K562 (cell line): ENCODE data around the gene MCL1. TPM values are rescaled to one million over a fixed set of nuclear protein-coding genes. Genes with fewer than 3 reads are reported as not detected.

Experiments
- CBX2 ChIP-seq: fragments of 200-600 bp; sonication (generic); IDR thresholded peaks from one replicate; pipeline ENCODE4 v1.6.1; 2012; ENCODE audit warnings: mild to moderate bottlenecking, low read length, inconsistent platforms; ENCODE audit not compliant: insufficient read depth, poor library complexity, severe bottlenecking
- CREM ChIP-seq: IDR thresholded peaks from 2 replicates; pipeline ENCODE4 v1.6.1; 2014; ENCODE audit warnings: antibody characterized with exemption, low read depth
- ETS2 ChIP-seq: IDR thresholded peaks from 2 replicates; pipeline ENCODE4 v1.6.1; 2016; ENCODE audit warnings: borderline replicate concordance, missing genetic modification characterization, mild to moderate bottlenecking, moderate library complexity, missing compliant biosample characterization; ENCODE audit not compliant: poor library complexity, severe bottlenecking
- ETV1 ChIP-seq: fragments of 450-650 bp; conservative IDR thresholded peaks from 2 replicates; pipeline ENCODE4 v1.6.1; 2016; ENCODE audit warnings: missing genetic modification characterization, control low read depth, low read depth, missing compliant biosample characterization
- FUS ChIP-seq: fragments of 200-400 bp; formaldehyde crosslinking; optimal IDR thresholded peaks from 2 replicates; pipeline ENCODE3; 2017; ENCODE audit warnings: low read depth, low read length
- GABPB1 ChIP-seq: sonication (generic); formaldehyde crosslinking; IDR thresholded peaks from 2 replicates; pipeline ENCODE4 v1.8.0; 2022; ENCODE audit warnings: mild to moderate bottlenecking, missing genetic modification reagents
- HNRNPUL1 ChIP-seq: fragments of 200-400 bp; formaldehyde crosslinking; IDR thresholded peaks from 2 replicates; pipeline ENCODE4 v1.6.1; 2017; ENCODE audit warnings: low read length
- MAFG ChIP-seq: fragments of 450-650 bp; conservative IDR thresholded peaks from 2 replicates; pipeline ENCODE4 v1.6.1; 2016; ENCODE audit warnings: missing genetic modification characterization, missing compliant biosample characterization
- MTA1 ChIP-seq: fragments of 450-650 bp; IDR thresholded peaks from 2 replicates; pipeline ENCODE4 v1.6.1; 2017; ENCODE audit warnings: borderline replicate concordance
- NCOA1 ChIP-seq: fragments of 450-650 bp; IDR thresholded peaks from 2 replicates; pipeline ENCODE4 v1.6.1; 2016; ENCODE audit warnings: low read depth
- PHF8 ChIP-seq: fragments of 200-600 bp; sonication (generic); IDR thresholded peaks from 2 replicates; pipeline ENCODE4 v1.6.1; 2012; ENCODE audit warnings: mixed run types, mild to moderate bottlenecking, inconsistent platforms, low read length, moderate library complexity, borderline replicate concordance
- SMAD2 ChIP-seq: fragments of 150-350 bp; IDR thresholded peaks from 2 replicates; pipeline ENCODE4 v1.6.1; 2014; ENCODE audit warnings: low read depth, mild to moderate bottlenecking, low read length
- TAL1 ChIP-seq: fragments of 450-650 bp; IDR thresholded peaks from 2 replicates; pipeline ENCODE4 v1.6.1; 2016; ENCODE audit warnings: mild to moderate bottlenecking
- ZC3H4 ChIP-seq: sonication (generic); formaldehyde crosslinking; IDR thresholded peaks from 2 replicates; pipeline ENCODE4 v1.9.0; 2021; ENCODE audit warnings: missing genetic modification reagents, borderline replicate concordance
- ZNF184 ChIP-seq: sonication (generic); formaldehyde crosslinking; IDR thresholded peaks from 2 replicates; pipeline ENCODE4 v1.5.0; 2020; ENCODE audit warnings: missing genetic modification reagents
- ZNF354B ChIP-seq: fragments of 250-450 bp; sonication (Bioruptor Pico); IDR thresholded peaks from 2 replicates; pipeline ENCODE4 v1.4.0; 2020
- ZNF436 ChIP-seq: fragments of 250-450, 450-650 bp; sonication (Bioruptor Pico); formaldehyde crosslinking; IDR thresholded peaks from 2 replicates; pipeline ENCODE4 v1.7.0; 2020; ENCODE audit warnings: mild to moderate bottlenecking
- ZNF785 ChIP-seq: fragments of 250-450 bp; sonication (Bioruptor Pico); IDR thresholded peaks from 2 replicates; pipeline ENCODE4 v1.4.0; 2020; ENCODE audit warnings: mild to moderate bottlenecking
- polyA plus RNA-seq, 8 experiments: library from polyadenylated mRNA; depleted of rRNA in 4 of 8; stranded (reverse) in 5 of 8; unstranded in 3 of 8; fragments of >200 nt; fragmentation: Nextera tagmentation in 2 of 8; fragmentation: Illumina TruSeq in 1 of 8; extraction: Ambion mirVana in 2 of 8; extraction: Trizol in 1 of 8; gene quantifications; 2 replicates each; pipeline versions ENCODE4 v1.2.1 to v1.2.3, GENCODE V29; 2011 to 2014; ENCODE audit warnings: inconsistent platforms in 1 of 8, missing spikeins in 1 of 8
- total RNA-seq, 7 experiments: library from RNA; depleted of rRNA in 6 of 7; stranded (reverse); fragments of >200 nt in 6 of 7; fragmentation: Illumina TruSeq in 2 of 7; extraction: Trizol in 2 of 7; gene quantifications; 2 replicates each; pipeline versions ENCODE4 v1.2.1 to v1.2.3, GENCODE V29; 2011 to 2021; ENCODE audit warnings: low replicate concordance in 1 of 7
- TF ChIP-seq, protein P1 (sequence below), 2 experiments: fragments of 450-650 bp in 1 of 2; sonication (generic) in 1 of 2; formaldehyde crosslinking; conservative IDR thresholded peaks; 2 replicates each; pipeline versions ENCODE4 v1.4.0 to v1.8.1; 2020 to 2022; ENCODE audit warnings: mild to moderate bottlenecking in 1 of 2, missing genetic modification reagents in 1 of 2
- TF ChIP-seq, protein P2 (sequence below), 2 experiments: fragments of 450-650 bp; conservative IDR thresholded peaks; 2 replicates each; pipeline ENCODE4 v1.6.1; 2017; ENCODE audit warnings: mild to moderate bottlenecking in 2 of 2, moderate library complexity in 2 of 2
- TF ChIP-seq, protein P3 (sequence below), 2 experiments: fragments of 450-650 bp; IDR thresholded peaks; 2 replicates each; pipeline ENCODE4 v1.6.1; 2016
- TF ChIP-seq, protein P4 (sequence below): IDR thresholded peaks from 2 replicates; pipeline ENCODE4 v1.6.1; 2011; ENCODE audit not compliant: insufficient read length; ENCODE audit errors: extremely low read depth
- TF ChIP-seq, protein P5 (sequence below): sonication (generic); formaldehyde crosslinking; IDR thresholded peaks from 2 replicates; pipeline ENCODE4 v1.8.0; 2023; ENCODE audit warnings: mild to moderate bottlenecking, missing genetic modification reagents

Gene MCL1
- total and polyA plus RNA-seq, 9 of the 15 experiments (the other 6 are each of a cell fraction or from before 2014, with no cell fraction given) = 27.1 to 224 (median 138) TPM

DNA sequence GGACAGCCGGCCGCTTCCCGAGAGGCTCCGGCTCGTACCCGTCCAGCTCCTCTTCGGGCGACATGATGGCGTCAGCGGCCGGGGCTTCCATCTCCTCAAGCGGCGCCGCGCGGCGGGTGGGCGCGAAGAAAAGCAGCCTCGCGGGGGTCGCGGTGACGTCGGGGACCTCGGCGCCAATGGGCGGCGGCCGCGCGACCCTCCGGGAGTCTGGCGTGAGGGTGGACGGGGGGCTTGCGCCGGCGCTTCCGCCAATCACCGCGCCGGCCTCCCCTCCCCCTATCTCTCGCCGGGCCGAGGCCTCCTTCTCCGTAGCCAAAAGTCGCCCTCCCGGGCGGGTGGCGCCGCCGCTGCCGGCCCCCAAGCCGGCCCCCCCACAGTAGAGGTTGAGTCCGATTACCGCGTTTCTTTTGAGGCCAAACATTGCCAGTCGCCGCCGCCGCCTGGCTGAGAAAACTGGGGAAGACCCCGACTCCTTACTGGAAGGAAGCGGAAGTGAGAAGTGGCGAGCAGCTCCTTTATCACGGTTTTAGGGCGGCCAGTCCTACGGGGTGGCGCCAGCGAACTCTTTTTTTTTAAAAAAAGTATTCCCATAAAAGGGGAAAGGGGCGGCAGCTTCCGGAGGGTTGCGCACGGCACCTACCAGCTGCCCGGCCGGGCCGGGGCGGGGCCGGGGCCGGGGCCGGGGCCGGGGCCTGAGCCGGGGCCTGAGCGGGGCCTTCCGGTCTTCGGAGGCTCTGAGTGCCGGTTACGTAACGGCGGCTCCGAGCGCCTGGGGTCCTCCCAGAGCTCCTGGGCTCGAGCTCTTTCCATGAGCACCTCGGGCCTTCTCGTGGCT lies at the start of gene MCL1 (continued):
- TF ChIP-seq FUS (peak; percentile 98), ZNF354B (no peak; the same call in 1 of the 2 replicates), ZNF785 (CRISPR knock-in tag) (no peak), MAFG (tag) (no peak), ETV1 (tag) (peak; percentile 77), PHF8 (peak; percentile 92), SMAD2 (no peak), HNRNPUL1 (no peak), ETS2 (tag) (no peak), ZNF184 (no peak), CREM (peak; percentile 20; the same call in 1 of the 2 replicates), NCOA1 (0 out of 2 replicates have a peak, but pooled peaks have one; percentile 12), ZNF436 (CRISPR knock-in tag) (no peak), TAL1 (no peak; the same call in 1 of the 2 replicates), ZC3H4 (peak; percentile 95), GABPB1 (peak; percentile 75; the same call in 1 of the 2 replicates), CBX2 (no peak), MTA1 (no peak)
- TF ChIP-seq, protein P1, sequence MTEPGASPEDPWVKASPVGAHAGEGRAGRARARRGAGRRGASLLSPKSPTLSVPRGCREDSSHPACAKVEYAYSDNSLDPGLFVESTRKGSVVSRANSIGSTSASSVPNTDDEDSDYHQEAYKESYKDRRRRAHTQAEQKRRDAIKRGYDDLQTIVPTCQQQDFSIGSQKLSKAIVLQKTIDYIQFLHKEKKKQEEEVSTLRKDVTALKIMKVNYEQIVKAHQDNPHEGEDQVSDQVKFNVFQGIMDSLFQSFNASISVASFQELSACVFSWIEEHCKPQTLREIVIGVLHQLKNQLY (CRISPR knock-in tag; conservative IDR thresholded peaks at IDR 0.05) = no peak
- TF ChIP-seq, protein P2, sequence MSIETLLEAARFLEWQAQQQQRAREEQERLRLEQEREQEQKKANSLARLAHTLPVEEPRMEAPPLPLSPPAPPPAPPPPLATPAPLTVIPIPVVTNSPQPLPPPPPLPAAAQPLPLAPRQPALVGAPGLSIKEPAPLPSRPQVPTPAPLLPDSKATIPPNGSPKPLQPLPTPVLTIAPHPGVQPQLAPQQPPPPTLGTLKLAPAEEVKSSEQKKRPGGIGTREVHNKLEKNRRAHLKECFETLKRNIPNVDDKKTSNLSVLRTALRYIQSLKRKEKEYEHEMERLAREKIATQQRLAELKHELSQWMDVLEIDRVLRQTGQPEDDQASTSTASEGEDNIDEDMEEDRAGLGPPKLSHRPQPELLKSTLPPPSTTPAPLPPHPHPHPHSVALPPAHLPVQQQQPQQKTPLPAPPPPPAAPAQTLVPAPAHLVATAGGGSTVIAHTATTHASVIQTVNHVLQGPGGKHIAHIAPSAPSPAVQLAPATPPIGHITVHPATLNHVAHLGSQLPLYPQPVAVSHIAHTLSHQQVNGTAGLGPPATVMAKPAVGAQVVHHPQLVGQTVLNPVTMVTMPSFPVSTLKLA (conservative IDR thresholded peaks at IDR 0.05) = peak in 1 of 2 experiments; percentile 59; a peak in 3 of 4 replicates
- TF ChIP-seq, protein P3, sequence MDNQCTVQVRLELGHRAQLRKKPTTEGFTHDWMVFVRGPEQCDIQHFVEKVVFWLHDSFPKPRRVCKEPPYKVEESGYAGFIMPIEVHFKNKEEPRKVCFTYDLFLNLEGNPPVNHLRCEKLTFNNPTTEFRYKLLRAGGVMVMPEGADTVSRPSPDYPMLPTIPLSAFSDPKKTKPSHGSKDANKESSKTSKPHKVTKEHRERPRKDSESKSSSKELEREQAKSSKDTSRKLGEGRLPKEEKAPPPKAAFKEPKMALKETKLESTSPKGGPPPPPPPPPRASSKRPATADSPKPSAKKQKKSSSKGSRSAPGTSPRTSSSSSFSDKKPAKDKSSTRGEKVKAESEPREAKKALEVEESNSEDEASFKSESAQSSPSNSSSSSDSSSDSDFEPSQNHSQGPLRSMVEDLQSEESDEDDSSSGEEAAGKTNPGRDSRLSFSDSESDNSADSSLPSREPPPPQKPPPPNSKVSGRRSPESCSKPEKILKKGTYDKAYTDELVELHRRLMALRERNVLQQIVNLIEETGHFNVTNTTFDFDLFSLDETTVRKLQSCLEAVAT (IDR thresholded peaks at IDR 0.05) = peak; percentile 89 to 93
- TF ChIP-seq, protein P4, sequence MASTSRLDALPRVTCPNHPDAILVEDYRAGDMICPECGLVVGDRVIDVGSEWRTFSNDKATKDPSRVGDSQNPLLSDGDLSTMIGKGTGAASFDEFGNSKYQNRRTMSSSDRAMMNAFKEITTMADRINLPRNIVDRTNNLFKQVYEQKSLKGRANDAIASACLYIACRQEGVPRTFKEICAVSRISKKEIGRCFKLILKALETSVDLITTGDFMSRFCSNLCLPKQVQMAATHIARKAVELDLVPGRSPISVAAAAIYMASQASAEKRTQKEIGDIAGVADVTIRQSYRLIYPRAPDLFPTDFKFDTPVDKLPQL = peak; percentile 80
- TF ChIP-seq, protein P5, sequence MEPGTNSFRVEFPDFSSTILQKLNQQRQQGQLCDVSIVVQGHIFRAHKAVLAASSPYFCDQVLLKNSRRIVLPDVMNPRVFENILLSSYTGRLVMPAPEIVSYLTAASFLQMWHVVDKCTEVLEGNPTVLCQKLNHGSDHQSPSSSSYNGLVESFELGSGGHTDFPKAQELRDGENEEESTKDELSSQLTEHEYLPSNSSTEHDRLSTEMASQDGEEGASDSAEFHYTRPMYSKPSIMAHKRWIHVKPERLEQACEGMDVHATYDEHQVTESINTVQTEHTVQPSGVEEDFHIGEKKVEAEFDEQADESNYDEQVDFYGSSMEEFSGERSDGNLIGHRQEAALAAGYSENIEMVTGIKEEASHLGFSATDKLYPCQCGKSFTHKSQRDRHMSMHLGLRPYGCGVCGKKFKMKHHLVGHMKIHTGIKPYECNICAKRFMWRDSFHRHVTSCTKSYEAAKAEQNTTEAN (CRISPR knock-in tag) = peak; percentile 64; the same call in 1 of the 2 replicates
